SK-N-MC (cell line): ENCODE measurements around the gene GNLY.

Experiments
- EZH2 ChIP-seq: fragments of 200-600 bp; sonication (generic); IDR thresholded peaks from one replicate; pipeline ENCODE4 v1.6.1; 2017; ENCODE audit warnings: antibody characterized with exemption
- FOXP2 ChIP-seq: optimal IDR thresholded peaks from 2 replicates; pipeline ENCODE3; 2011; ENCODE audit warnings: mild to moderate bottlenecking, moderate library complexity; ENCODE audit not compliant: insufficient read depth; ENCODE audit errors: extremely low read length, control extremely low read depth
- POLR2AphosphoS5 ChIP-seq: IDR thresholded peaks from 2 replicates; pipeline ENCODE4 v1.6.1; 2012; ENCODE audit warnings: mild to moderate bottlenecking, low read depth, low read length, borderline replicate concordance

GRCh38 chr2:85718885-85719492 is 24.8 kb downstream of the GNLY start:
- TF ChIP-seq EZH2 (no peak), POLR2AphosphoS5 (no peak), FOXP2 (no peak)
